Left lobe of liver (tissue), 2 donors: ENCODE measurements around the gene KIF2A. TPM values are rescaled to one million over a fixed set of nuclear protein-coding genes. Genes with fewer than 3 reads are reported as not detected.
"Not testable (repeated sequence)": the region's sequence is repeated elsewhere in the genome, so short reads cannot be mapped to it uniquely, and the experiment has no call there.

Experiments
- ATAC-seq: fragments of 200-7000 bp; cut with Tn5 transposase; one replicate; pipeline ENCODE4 v1.9.1; 2020; ENCODE audit warnings: mild to moderate bottlenecking, moderate library complexity
- DNase-seq: peaks from one replicate; pipeline ENCODE4 v3.0.0-alpha.2; 2020; ENCODE audit warnings: low spot score
- total RNA-seq: library from RNA; stranded (reverse); gene quantifications from one replicate; pipeline ENCODE4 v1.2.1, GENCODE V29; 2021
- donor health status: DM: no; HTN: no; CAD: no; lungs with moderate emphysema.
- donor health status: DM: no; HTN: yes; CAD: no.

The KIF2A gene
- total RNA-seq, 1 donor from 2014 or later: 5.6 TPM

GRCh38 chr5:62289813-62290212 lies 16.2 kb upstream of the KIF2A start:
- no peak for DNase-seq
- ATAC-seq: no peak

GRCh38 chr5:62291829-62292228 lies 14.2 kb upstream of the KIF2A start:
- not testable (repeated sequence) for ATAC-seq, DNase-seq

- DNase-seq: no peak
These were observed 9.0 kb upstream of the KIF2A start for GRCh38 chr5:62296998-62297397.

GRCh38 chr5:62298118-62298517 lies 7.9 kb upstream of the KIF2A start:
- ATAC-seq: no peak

More at GRCh38 chr5:62296998-62297397, 9.0 kb upstream of the KIF2A start:
- ATAC-seq: no peak

GRCh38 chr5:62299101-62299500 lies 6.9 kb upstream of the KIF2A start:
- ATAC-seq (no peak), DNase-seq (no peak)

More at GRCh38 chr5:62298118-62298517, 7.9 kb upstream of the KIF2A start:
- DNase-seq: no peak

- no peak for DNase-seq
- no peak for ATAC-seq
These were observed 6.4 kb upstream of the KIF2A start for GRCh38 chr5:62299600-62299999.

- ATAC-seq (no peak), DNase-seq (no peak)
These were observed 670 bp upstream of the KIF2A start for GRCh38 chr5:62305358-62305714.

GRCh38 chr5:62306323-62306895 lies 403 bp downstream of the KIF2A start:
- ATAC-seq: peak; percentile 81
- no peak for DNase-seq

GRCh38 chr5:62306896-62307689 lies 1.1 kb downstream of the KIF2A start:
- DNase-seq (no peak), ATAC-seq (peak; percentile 21)

GRCh38 chr5:62308439-62308838 lies 2.4 kb downstream of the KIF2A start:
- no peak for ATAC-seq
- DNase-seq: no peak

- ATAC-seq: no peak
- no peak for DNase-seq
These were observed 3.1 kb downstream of the KIF2A start for GRCh38 chr5:62309107-62309506.

GRCh38 chr5:62310426-62311143 lies 4.6 kb downstream of the KIF2A start:
- ATAC-seq (no peak), DNase-seq (no peak)

- DNase-seq: no peak
- no peak for ATAC-seq
These were observed 6.0 kb downstream of the KIF2A start for GRCh38 chr5:62312036-62312435.

GRCh38 chr5:62312674-62313073 lies 6.7 kb downstream of the KIF2A start:
- DNase-seq: no peak
- ATAC-seq: no peak

- ATAC-seq: no peak
These were observed 8.3 kb downstream of the KIF2A start for GRCh38 chr5:62314213-62314830.

GRCh38 chr5:62315376-62316175 lies 9.6 kb downstream of the KIF2A start:
- no peak for ATAC-seq
- no peak for DNase-seq

More at GRCh38 chr5:62314213-62314830, 8.3 kb downstream of the KIF2A start:
- DNase-seq: no peak

- ATAC-seq (no peak), DNase-seq (no peak)
These were observed 10.1 kb downstream of the KIF2A start for GRCh38 chr5:62316176-62316502.

GRCh38 chr5:62317810-62318209 lies 11.8 kb downstream of the KIF2A start:
- DNase-seq (no peak), ATAC-seq (no peak)

- DNase-seq: no peak
- ATAC-seq: no peak
These were observed 16.5 kb downstream of the KIF2A start for GRCh38 chr5:62322484-62322883.

- ATAC-seq (no peak), DNase-seq (no peak)
These were observed 20.3 kb downstream of the KIF2A start for GRCh38 chr5:62326302-62326701.

GRCh38 chr5:62326702-62327101 lies 20.7 kb downstream of the KIF2A start:
- DNase-seq (no peak), ATAC-seq (no peak)
